GM19035 (cell line): ENCODE measurements around the gene SSUH2.
"Not testable (repeated sequence)": the region's sequence is repeated elsewhere in the genome, so short reads cannot be mapped to it uniquely, and the experiment has no call there.

ENCODE experiments used
- ATAC-seq: cut with Tn5 transposase; IDR thresholded peaks from one replicate; pipeline ENCODE4 v1.9.1; 2021; ENCODE audit not compliant: unreplicated experiment

Gene SSUH2

GRCh38 chr3:8584661-8585060 lies 59.9 kb downstream of the SSUH2 start:
- no peak for ATAC-seq

- no peak for ATAC-seq
These were observed 62.7 kb downstream of the SSUH2 start for GRCh38 chr3:8581806-8582445.

- no peak for ATAC-seq
These were observed 63.2 kb downstream of the SSUH2 start for GRCh38 chr3:8581373-8581772.

GRCh38 chr3:8580434-8580833 lies 64.2 kb downstream of the SSUH2 start:
- not testable (repeated sequence) for ATAC-seq

GRCh38 chr3:8579943-8580342 lies 64.7 kb downstream of the SSUH2 start:
- ATAC-seq: no peak

GRCh38 chr3:8579096-8579495 lies 65.5 kb downstream of the SSUH2 start:
- ATAC-seq: peak; percentile 97

- ATAC-seq: peak; percentile 36
These were observed 66.3 kb downstream of the SSUH2 start for GRCh38 chr3:8578282-8578681.

GRCh38 chr3:8576841-8577571 lies 67.6 kb downstream of the SSUH2 start:
- no peak for ATAC-seq

GRCh38 chr3:8576436-8576835 lies 68.2 kb downstream of the SSUH2 start:
- no peak for ATAC-seq

GRCh38 chr3:8575364-8576104 lies 69.1 kb downstream of the SSUH2 start:
- ATAC-seq: no peak

- ATAC-seq: no peak
These were observed 69.8 kb downstream of the SSUH2 start for GRCh38 chr3:8574670-8575322.

GRCh38 chr3:8574040-8574669 lies 70.4 kb downstream of the SSUH2 start:
- ATAC-seq: no peak

GRCh38 chr3:8573342-8573926 lies 71.2 kb downstream of the SSUH2 start:
- ATAC-seq: no peak

- no peak for ATAC-seq
These were observed 73.3 kb downstream of the SSUH2 start for GRCh38 chr3:8571256-8571655.
